Testis (tissue), 3 donors: ENCODE data around the gene C4orf50. TPM values are rescaled to one million over a fixed set of nuclear protein-coding genes. Genes with fewer than 3 reads are reported as not detected.

Experiments
- DNase-seq: peaks from one replicate; pipeline ENCODE4 v3.0.0-alpha.2; 2019
- H3K27ac ChIP-seq, 2 donors: fragments of 200-600 bp; sonication (generic); one replicate each; pipeline ENCODE4 v1.5.1; 2019
- H3K27me3 ChIP-seq: fragments of 200-600 bp; sonication (generic); one replicate; pipeline ENCODE4 v1.5.1; 2019
- H3K36me3 ChIP-seq: fragments of 200-600 bp; sonication (generic); one replicate; pipeline ENCODE4 v1.5.1; 2017; ENCODE audit warnings: low read depth; ENCODE audit errors: missing control alignments
- H3K4me1 ChIP-seq: fragments of 200-600 bp; sonication (generic); one replicate; pipeline ENCODE4 v1.5.1; 2019
- H3K4me3 ChIP-seq, 2 donors: fragments of 200-600 bp; sonication (generic); one replicate each; pipeline ENCODE4 v1.5.1; 2017 to 2019
- H3K9me3 ChIP-seq: fragments of 200-600 bp; sonication (generic); one replicate; pipeline ENCODE4 v1.5.1; 2017
- POLR2A ChIP-seq: fragments of 450-650 bp; IDR thresholded peaks from one replicate; pipeline ENCODE4 v1.6.1; 2017; ENCODE audit warnings: antibody characterized with exemption, mild to moderate bottlenecking, moderate library complexity
- WGBS, 2 donors: methylation state at CpG; one replicate each; pipeline ENCODE4 v1.1.5; 2018; 5-methylcytosine and 5-hydroxymethylcytosine counted together
- intact Hi-C: fragments of 100-400 bp; cut with DNase I; formaldehyde crosslinking; loops from one replicate; pipeline ENCODE4 v1.15.1; 2023; ENCODE audit warnings: low total_unique reads
- microRNA counts, 2 donors: library from miRNA; unstranded; fragments of <30 nt; microRNA quantifications; one replicate each; lab custom pipeline; 2016
- microRNA-seq, 2 donors: library from miRNA; unstranded; fragments of <30 nt; microRNA quantifications; one replicate each; pipeline ENCODE4, GENCODE V29; 2016; ENCODE audit warnings: borderline number of aligned reads in 2 of 2, borderline replicate concordance in 1 of 2
- polyA plus RNA-seq: library from polyadenylated mRNA; stranded (reverse); fragments of 350-450 nt; fragmentation: Illumina TruSeq; extraction: RNeasy Lipid Tissue Mini Kit (QIAGEN cat#74804); gene quantifications from one replicate; pipeline ENCODE4 v1.2.3, GENCODE V29; 2014; ENCODE audit warnings: low read depth, low replicate concordance; ENCODE audit not compliant: insufficient read depth
- small RNA-seq, 2 donors: library from RNA; depleted of rRNA; stranded (forward); fragments of <200 nt; gene quantifications; one replicate each; pipeline ENCODE3, GENCODE V24; 2016
- total RNA-seq, 2 donors: library from RNA; depleted of rRNA; stranded (reverse); fragments of >200 nt; gene quantifications; one replicate each; pipeline ENCODE4 v1.2.3, GENCODE V29; 2016
- TF ChIP-seq, protein P1 (sequence below), 3 experiments: fragments of 450-650 bp in 2 of 3; fragments of 200-600 bp in 1 of 3; sonication (generic) in 1 of 3; IDR thresholded peaks; one replicate each; pipeline ENCODE4 v1.5.1; 2016 to 2019; ENCODE audit warnings: antibody characterized with exemption in 3 of 3, mild to moderate bottlenecking in 2 of 3, moderate library complexity in 1 of 3

Gene C4orf50
- total and polyA plus RNA-seq, 3 donors from 2014 or later: 1.1 to 2.7 (median 1.8) TPM

DNA sequence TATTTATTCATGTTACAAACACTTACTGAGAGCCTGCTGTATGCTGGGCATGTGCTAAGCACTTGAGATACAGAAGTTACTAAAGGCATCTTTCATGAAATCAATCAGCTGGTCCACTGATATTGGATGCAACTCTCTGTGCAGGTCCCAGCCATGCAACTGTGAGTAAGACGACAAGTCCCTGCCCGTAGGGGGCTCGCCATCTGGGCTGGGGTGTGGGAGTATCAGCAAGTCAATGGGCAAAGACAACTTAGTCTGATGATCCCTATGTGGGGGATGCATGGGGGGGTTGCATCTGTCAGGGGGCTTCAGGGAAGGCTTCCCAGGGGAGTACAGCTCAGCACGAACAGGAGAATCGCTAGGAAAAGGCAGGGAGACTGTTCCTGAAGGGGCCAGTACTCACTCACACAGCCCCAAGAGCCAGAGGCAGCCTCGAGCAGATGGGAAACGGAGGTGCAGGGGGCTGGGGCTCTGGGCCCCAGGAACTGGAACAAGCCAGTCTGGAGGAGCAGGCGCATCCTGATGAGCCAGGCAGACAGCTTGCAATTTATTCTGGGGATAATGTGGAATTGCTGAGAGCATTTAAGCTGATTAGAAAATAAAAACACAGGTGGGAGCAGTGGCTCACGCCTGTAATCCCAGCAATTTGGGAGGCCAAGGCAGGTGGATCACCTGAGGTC, 165.6 kb downstream of the C4orf50 start:
- H3K36me3 ChIP-seq: no peaks in the 10 kb centered on the region
- no peak for DNase-seq
- no peaks in the 10 kb centered on the region for H3K27me3 ChIP-seq
- H3K4me3 ChIP-seq: no peak overlapping the region
- intact Hi-C loops: no loop called here
- H3K9me3 ChIP-seq: no peaks in the 10 kb centered on the region
- 76 to 84% methylated on average over 7 to 9 of the region's 9 CpGs for WGBS, 2 donors
- TF ChIP-seq, protein P1, sequence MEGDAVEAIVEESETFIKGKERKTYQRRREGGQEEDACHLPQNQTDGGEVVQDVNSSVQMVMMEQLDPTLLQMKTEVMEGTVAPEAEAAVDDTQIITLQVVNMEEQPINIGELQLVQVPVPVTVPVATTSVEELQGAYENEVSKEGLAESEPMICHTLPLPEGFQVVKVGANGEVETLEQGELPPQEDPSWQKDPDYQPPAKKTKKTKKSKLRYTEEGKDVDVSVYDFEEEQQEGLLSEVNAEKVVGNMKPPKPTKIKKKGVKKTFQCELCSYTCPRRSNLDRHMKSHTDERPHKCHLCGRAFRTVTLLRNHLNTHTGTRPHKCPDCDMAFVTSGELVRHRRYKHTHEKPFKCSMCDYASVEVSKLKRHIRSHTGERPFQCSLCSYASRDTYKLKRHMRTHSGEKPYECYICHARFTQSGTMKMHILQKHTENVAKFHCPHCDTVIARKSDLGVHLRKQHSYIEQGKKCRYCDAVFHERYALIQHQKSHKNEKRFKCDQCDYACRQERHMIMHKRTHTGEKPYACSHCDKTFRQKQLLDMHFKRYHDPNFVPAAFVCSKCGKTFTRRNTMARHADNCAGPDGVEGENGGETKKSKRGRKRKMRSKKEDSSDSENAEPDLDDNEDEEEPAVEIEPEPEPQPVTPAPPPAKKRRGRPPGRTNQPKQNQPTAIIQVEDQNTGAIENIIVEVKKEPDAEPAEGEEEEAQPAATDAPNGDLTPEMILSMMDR (IDR thresholded peaks at IDR 0.05): no peak
- TF ChIP-seq POLR2A: no peak
- H3K27ac ChIP-seq: no peak overlapping the region
- no peaks in the 10 kb centered on the region for H3K4me1 ChIP-seq

DNA sequence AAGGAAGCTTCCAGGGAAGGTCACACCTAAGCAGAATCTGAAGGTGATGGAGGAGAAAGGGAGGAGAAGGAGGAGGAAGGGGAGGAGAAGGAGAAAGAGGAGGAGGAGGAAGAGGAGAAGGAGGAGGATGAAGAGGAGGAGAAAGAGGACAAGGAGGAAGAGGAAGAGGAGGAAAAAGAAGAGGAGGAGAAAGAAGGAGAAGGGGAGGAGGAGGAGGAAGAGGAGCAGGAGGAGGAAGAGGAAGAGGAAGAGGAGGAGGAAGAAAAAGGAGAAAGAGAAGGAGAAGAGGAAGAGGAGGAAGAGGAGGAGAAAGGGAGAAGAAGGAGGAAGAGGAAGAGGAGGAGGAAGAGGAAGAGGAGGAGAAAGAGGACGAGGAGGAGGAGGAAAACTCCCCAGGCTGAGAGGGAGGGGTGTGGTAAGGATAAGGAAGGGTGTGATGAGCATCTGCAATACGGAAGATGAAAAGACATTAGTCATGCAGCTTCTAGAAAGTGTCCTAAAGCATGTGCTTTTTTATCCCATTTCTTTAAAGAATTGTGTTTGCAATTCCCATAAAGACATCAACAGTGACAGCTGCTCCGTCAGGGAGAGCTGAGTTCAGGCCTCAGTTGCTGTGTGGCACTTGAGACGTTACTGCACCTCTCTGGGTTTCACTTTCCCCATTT, 166.5 kb downstream of the C4orf50 start:
- intact Hi-C loops: no loop called here
- Histone ChIP-seq H3K36me3 (no peaks in the 10 kb centered on the region), H3K9me3 (no peaks in the 10 kb centered on the region)

More for the DNA sequence above, 166.5 kb downstream of the C4orf50 start:
- Histone ChIP-seq H3K27me3 (no peaks in the 10 kb centered on the region), H3K4me1 (no peaks in the 10 kb centered on the region), H3K4me3 (no peak overlapping the region), H3K27ac (no peak overlapping the region)
- TF ChIP-seq, protein P1 (IDR thresholded peaks at IDR 0.05): no peak
- no peak for TF ChIP-seq POLR2A
- DNase-seq: no peak
- 85 to 89% methylated on average over 4 of the region's 4 CpGs for WGBS, 2 donors

MicroRNAs within 50 kb of the gene (microRNA counts, 767-probe panel; counts per million panel counts)
- microRNA hsa-miR-378d (lab: Ali Mortazavi, UCI): 0 to 152 counts per million in 2 donors

Small RNAs within 50 kb of the gene (microRNA-seq; reads per million reads assigned to microRNA genes)
- 0 reads per million in 2 donors for gene MIR378D1

Small RNAs within 50 kb of the gene (small RNA-seq; reads per million reads assigned to genes)
- 0 reads per million in 2 donors for gene MIR378D1

Other genes starting within 250 kb of the C4orf50 start
- gene CRMP1, start 125.3 kb downstream of the C4orf50 start, total RNA-seq: 1 to 10 TPM; 8.9 to 9.4 TPM
- 5.0 TPM for gene CRMP1, start 125.3 kb downstream of the C4orf50 start, polyA plus RNA-seq
- gene JAKMIP1, start 182.1 kb upstream of the C4orf50 start, total RNA-seq: 10 to 100 TPM; 15.2 to 18.1 TPM
- 10.7 TPM for gene JAKMIP1, start 182.1 kb upstream of the C4orf50 start, polyA plus RNA-seq